HepG2 (cell line): ENCODE data around the gene SLCO4A1. TPM values are rescaled to one million over a fixed set of nuclear protein-coding genes. Genes with fewer than 3 reads are reported as not detected.
A peak's percentile ranks its signal among the peaks of the same experiment; 100 is the strongest.

ENCODE experiments used
- ETV5 ChIP-seq: IDR thresholded peaks from 2 replicates; pipeline ENCODE4 v1.6.1; 2018; ENCODE audit warnings: missing biosample characterization, missing genetic modification reagents, inconsistent platforms, borderline replicate concordance
- HMG20B ChIP-seq: conservative IDR thresholded peaks from 2 replicates; pipeline ENCODE4 v1.6.1; 2016; ENCODE audit warnings: missing genetic modification reagents, missing compliant biosample characterization
- HOXA5 ChIP-seq: sonication (generic); formaldehyde crosslinking; IDR thresholded peaks from 2 replicates; pipeline ENCODE4 v1.4.0; 2020; ENCODE audit warnings: missing genetic modification reagents
- JUND ChIP-seq: sonication (generic); formaldehyde crosslinking; IDR thresholded peaks from 2 replicates; pipeline ENCODE4 v1.8.0; 2022; ENCODE audit warnings: mild to moderate bottlenecking, missing genetic modification reagents
- MXI1 ChIP-seq: IDR thresholded peaks from 3 replicates; pipeline ENCODE4 v1.6.1; 2012; ENCODE audit warnings: low read depth, low read length, inconsistent platforms, borderline replicate concordance
- NRL ChIP-seq: sonication (generic); formaldehyde crosslinking; IDR thresholded peaks from 2 replicates; pipeline ENCODE4 v1.5.0; 2020; ENCODE audit warnings: missing genetic modification reagents, mild to moderate bottlenecking, moderate library complexity, borderline replicate concordance
- POGZ ChIP-seq: sonication (generic); formaldehyde crosslinking; IDR thresholded peaks from 2 replicates; pipeline ENCODE4 v1.4.0; 2020; ENCODE audit warnings: mild to moderate bottlenecking, missing genetic modification reagents
- REXO4 ChIP-seq: sonication (generic); formaldehyde crosslinking; IDR thresholded peaks from 2 replicates; pipeline ENCODE4 v1.8.0; 2022; ENCODE audit warnings: missing genetic modification reagents, mild to moderate bottlenecking, borderline replicate concordance
- RFX5 ChIP-seq: IDR thresholded peaks from 2 replicates; pipeline ENCODE4 v1.6.1; 2011; ENCODE audit warnings: low read depth, low read length, improper control_type of control experiment
- SATB2 ChIP-seq: sonication (generic); formaldehyde crosslinking; IDR thresholded peaks from 2 replicates; pipeline ENCODE4 v1.5.0; 2020; ENCODE audit warnings: missing genetic modification reagents
- TAF15 ChIP-seq: fragments of 200-400 bp; formaldehyde crosslinking; IDR thresholded peaks from one replicate; pipeline ENCODE4 v1.6.1; 2018; ENCODE audit warnings: mild to moderate bottlenecking, low read depth, low read length; ENCODE audit not compliant: poor library complexity, severe bottlenecking
- ZNF256 ChIP-seq: sonication (generic); formaldehyde crosslinking; conservative IDR thresholded peaks from 2 replicates; pipeline ENCODE4 v1.4.0; 2020; ENCODE audit warnings: missing genetic modification reagents
- ZNF282 ChIP-seq: fragments of 450-650 bp; IDR thresholded peaks from 2 replicates; pipeline ENCODE4 v1.6.1; 2018; ENCODE audit not compliant: partially characterized antibody
- ZNF326 ChIP-seq: sonication (generic); formaldehyde crosslinking; IDR thresholded peaks from 2 replicates; pipeline ENCODE4 v1.4.0; 2020; ENCODE audit warnings: missing genetic modification reagents, borderline replicate concordance
- ZNF749 ChIP-seq: sonication (generic); formaldehyde crosslinking; IDR thresholded peaks from 2 replicates; pipeline ENCODE4 v1.8.0; 2022; ENCODE audit warnings: mild to moderate bottlenecking, missing genetic modification reagents, moderate library complexity, borderline replicate concordance
- ZNF776 ChIP-seq: sonication (generic); formaldehyde crosslinking; IDR thresholded peaks from 2 replicates; pipeline ENCODE4 v1.4.0; 2020; ENCODE audit warnings: mild to moderate bottlenecking, missing genetic modification reagents
- polyA plus RNA-seq, 8 experiments: library from polyadenylated mRNA; depleted of rRNA in 3 of 8; stranded (reverse) in 7 of 8; unstranded in 1 of 8; fragments of >200 nt; fragmentation: Illumina TruSeq in 4 of 8; extraction: Trizol in 4 of 8; gene quantifications; 2 replicates each; pipeline versions ENCODE4 v1.2.1 to v1.2.3, GENCODE V29; 2011 to 2016; ENCODE audit warnings: low read depth in 4 of 8, missing spikeins in 1 of 8, mixed read lengths in 1 of 8; ENCODE audit not compliant: insufficient read depth in 1 of 8
- total RNA-seq, 5 experiments: library from RNA; depleted of rRNA; stranded (reverse); fragments of >200 nt; fragmentation: Illumina TruSeq; extraction: Trizol; gene quantifications; 2 replicates each; pipeline ENCODE4 v1.2.3, GENCODE V29; 2016; ENCODE audit warnings: low read depth in 1 of 5
- TF ChIP-seq, protein P1 (sequence below): fragments of 450-650 bp; IDR thresholded peaks from 2 replicates; pipeline ENCODE4 v1.6.1; 2017
- TF ChIP-seq, protein P2 (sequence below): IDR thresholded peaks from 2 replicates; pipeline ENCODE4 v1.6.1; 2016
- TF ChIP-seq, protein P3 (sequence below): sonication (generic); formaldehyde crosslinking; IDR thresholded peaks from 2 replicates; pipeline ENCODE4 v1.4.0; 2020; ENCODE audit warnings: missing genetic modification reagents
- TF ChIP-seq, protein P4 (sequence below), 2 experiments: sonication (generic) in 1 of 2; formaldehyde crosslinking in 1 of 2; IDR thresholded peaks; 2 replicates each; pipeline versions ENCODE4 v1.5.1 to v1.6.1; 2011 to 2020; ENCODE audit warnings: borderline replicate concordance in 1 of 2, low read depth in 1 of 2, low read length in 1 of 2, mild to moderate bottlenecking in 1 of 2, missing genetic modification reagents in 1 of 2, moderate library complexity in 1 of 2
- TF ChIP-seq, protein P5 (sequence below): sonication (generic); formaldehyde crosslinking; IDR thresholded peaks from 2 replicates; pipeline ENCODE4 v1.5.1; 2020; ENCODE audit warnings: missing genetic modification reagents, mild to moderate bottlenecking, borderline replicate concordance

SLCO4A1 gene
- total and polyA plus RNA-seq, 2 of the 13 experiments (the other 11 are each of a cell fraction or from before 2014, with no cell fraction given) = 55.5 to 112 TPM

DNA sequence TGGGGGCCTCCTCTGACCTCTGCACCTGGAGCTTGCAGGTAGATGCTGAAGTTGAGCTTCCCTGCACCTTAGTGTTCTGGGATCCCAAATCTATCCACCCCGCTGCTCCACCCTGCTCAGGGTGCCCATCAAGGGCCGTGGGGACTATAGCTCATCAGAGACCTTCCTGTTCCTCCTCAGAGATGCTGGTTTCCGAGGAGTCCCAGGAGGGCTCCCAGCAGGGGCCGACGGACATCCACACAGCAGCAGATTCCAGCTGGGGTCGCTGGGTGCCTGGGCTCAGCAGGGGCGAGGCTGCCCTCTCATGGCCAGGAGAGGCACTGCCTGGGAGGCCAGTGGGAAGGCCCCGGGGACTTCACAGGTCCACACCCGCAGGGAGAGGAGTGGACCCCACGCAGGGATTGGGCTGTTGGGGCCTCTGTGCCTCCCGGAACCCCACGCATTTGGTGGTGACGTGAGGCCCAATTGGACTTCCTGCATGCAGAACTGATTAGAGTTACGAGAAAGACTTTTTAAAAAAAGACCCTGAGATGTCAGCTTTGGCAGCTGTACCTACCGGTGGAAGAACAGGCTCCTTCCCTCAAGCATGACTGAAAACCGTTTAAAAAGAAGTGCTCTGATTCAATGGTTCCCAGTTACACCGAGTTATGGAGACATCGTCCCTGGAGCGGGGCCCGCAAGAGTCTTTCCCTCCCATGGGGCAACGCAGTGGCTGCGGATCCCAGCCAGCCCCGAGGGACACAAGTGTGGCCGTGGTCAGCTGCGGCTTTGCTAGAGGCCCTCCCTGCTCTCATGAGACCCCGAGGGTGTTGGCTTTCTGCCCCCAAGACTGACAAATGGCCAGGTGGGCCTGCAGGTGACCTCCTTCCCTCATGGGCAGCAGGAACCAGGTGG lies 25.3 kb upstream of the SLCO4A1 start (continued):
- TF ChIP-seq, protein P1, sequence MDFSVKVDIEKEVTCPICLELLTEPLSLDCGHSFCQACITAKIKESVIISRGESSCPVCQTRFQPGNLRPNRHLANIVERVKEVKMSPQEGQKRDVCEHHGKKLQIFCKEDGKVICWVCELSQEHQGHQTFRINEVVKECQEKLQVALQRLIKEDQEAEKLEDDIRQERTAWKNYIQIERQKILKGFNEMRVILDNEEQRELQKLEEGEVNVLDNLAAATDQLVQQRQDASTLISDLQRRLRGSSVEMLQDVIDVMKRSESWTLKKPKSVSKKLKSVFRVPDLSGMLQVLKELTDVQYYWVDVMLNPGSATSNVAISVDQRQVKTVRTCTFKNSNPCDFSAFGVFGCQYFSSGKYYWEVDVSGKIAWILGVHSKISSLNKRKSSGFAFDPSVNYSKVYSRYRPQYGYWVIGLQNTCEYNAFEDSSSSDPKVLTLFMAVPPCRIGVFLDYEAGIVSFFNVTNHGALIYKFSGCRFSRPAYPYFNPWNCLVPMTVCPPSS = no peak
- TF ChIP-seq, protein P2, sequence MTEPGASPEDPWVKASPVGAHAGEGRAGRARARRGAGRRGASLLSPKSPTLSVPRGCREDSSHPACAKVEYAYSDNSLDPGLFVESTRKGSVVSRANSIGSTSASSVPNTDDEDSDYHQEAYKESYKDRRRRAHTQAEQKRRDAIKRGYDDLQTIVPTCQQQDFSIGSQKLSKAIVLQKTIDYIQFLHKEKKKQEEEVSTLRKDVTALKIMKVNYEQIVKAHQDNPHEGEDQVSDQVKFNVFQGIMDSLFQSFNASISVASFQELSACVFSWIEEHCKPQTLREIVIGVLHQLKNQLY (CRISPR knock-in tag) = no peak; the same call in 1 of the 2 replicates
- peak; percentile 79 for TF ChIP-seq NRL (CRISPR knock-in tag)
- TF ChIP-seq ZNF326 (CRISPR knock-in tag) = no peak
- TF ChIP-seq REXO4 (CRISPR knock-in tag) = 0 out of 2 replicates have a peak, but pooled peaks have one; percentile 23
- TF ChIP-seq, protein P3, sequence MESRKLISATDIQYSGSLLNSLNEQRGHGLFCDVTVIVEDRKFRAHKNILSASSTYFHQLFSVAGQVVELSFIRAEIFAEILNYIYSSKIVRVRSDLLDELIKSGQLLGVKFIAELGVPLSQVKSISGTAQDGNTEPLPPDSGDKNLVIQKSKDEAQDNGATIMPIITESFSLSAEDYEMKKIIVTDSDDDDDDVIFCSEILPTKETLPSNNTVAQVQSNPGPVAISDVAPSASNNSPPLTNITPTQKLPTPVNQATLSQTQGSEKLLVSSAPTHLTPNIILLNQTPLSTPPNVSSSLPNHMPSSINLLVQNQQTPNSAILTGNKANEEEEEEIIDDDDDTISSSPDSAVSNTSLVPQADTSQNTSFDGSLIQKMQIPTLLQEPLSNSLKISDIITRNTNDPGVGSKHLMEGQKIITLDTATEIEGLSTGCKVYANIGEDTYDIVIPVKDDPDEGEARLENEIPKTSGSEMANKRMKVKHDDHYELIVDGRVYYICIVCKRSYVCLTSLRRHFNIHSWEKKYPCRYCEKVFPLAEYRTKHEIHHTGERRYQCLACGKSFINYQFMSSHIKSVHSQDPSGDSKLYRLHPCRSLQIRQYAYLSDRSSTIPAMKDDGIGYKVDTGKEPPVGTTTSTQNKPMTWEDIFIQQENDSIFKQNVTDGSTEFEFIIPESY (CRISPR knock-in tag) = peak; percentile 13; the same call in 1 of the 2 replicates
- TF ChIP-seq RFX5 = no peak
- no peak for TF ChIP-seq JUND
- TF ChIP-seq ZNF256 (CRISPR knock-in tag) = no peak
- TF ChIP-seq ZNF776 (CRISPR knock-in tag) = 0 out of 2 replicates have a peak, but pooled peaks have one; percentile 65
- TF ChIP-seq HMG20B (CRISPR knock-in tag) = 0 out of 2 replicates have a peak, but pooled peaks have one; percentile 17
- TF ChIP-seq, protein P4, sequence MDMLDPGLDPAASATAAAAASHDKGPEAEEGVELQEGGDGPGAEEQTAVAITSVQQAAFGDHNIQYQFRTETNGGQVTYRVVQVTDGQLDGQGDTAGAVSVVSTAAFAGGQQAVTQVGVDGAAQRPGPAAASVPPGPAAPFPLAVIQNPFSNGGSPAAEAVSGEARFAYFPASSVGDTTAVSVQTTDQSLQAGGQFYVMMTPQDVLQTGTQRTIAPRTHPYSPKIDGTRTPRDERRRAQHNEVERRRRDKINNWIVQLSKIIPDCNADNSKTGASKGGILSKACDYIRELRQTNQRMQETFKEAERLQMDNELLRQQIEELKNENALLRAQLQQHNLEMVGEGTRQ (IDR thresholded peaks at IDR 0.05; ENCODE audit: low read depth, low read length) = no peak
- TF ChIP-seq, protein P4 (CRISPR knock-in tag; IDR thresholded peaks at IDR 0.05; ENCODE audit: borderline replicate concordance) = no peak
- TF ChIP-seq HOXA5 (CRISPR knock-in tag) = no peak
- no peak for TF ChIP-seq SATB2 (CRISPR knock-in tag)
- no peak for TF ChIP-seq MXI1
- no peak for TF ChIP-seq ZNF749 (CRISPR knock-in tag)
- no peak for TF ChIP-seq ZNF282
- peak; percentile 50; the same call in 1 of the 2 replicates for TF ChIP-seq POGZ (CRISPR knock-in tag)
- TF ChIP-seq, protein P5, sequence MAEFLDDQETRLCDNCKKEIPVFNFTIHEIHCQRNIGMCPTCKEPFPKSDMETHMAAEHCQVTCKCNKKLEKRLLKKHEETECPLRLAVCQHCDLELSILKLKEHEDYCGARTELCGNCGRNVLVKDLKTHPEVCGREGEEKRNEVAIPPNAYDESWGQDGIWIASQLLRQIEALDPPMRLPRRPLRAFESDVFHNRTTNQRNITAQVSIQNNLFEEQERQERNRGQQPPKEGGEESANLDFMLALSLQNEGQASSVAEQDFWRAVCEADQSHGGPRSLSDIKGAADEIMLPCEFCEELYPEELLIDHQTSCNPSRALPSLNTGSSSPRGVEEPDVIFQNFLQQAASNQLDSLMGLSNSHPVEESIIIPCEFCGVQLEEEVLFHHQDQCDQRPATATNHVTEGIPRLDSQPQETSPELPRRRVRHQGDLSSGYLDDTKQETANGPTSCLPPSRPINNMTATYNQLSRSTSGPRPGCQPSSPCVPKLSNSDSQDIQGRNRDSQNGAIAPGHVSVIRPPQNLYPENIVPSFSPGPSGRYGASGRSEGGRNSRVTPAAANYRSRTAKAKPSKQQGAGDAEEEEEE = no peak
- no peak for TF ChIP-seq TAF15
- TF ChIP-seq ETV5 (CRISPR knock-in tag) = peak; percentile 39; the same call in 1 of the 2 replicates
